ENCODE data around the gene SRRD.

SRRD gene

DNA sequence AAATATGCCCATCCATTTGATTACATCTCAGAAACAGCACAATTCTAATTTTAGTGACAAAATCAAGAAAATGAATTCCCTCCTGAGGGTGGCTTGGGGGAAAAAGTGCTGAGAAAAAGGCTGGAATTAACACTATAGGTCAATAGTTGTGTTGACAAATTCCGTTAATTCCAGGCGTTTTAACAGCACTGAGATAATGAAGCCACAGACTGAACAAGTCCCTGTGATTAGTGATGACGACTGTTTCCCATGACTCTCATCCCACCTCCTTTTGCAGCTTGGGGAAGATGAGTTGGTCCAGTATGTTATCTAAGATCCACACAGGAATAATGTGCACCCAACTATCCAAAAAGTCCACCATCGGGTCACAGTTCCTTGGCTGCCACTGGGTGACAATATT is 12.8 kb downstream of the SRRD start:
- no peaks in the 10 kb centered on the region for H3K4me1 ChIP-seq (ENCODE audit: insufficient read depth, insufficient read length)
- no peaks in the 10 kb centered on the region for H3K27me3 ChIP-seq (ENCODE audit: insufficient read depth, insufficient read length)
- H3K36me3 ChIP-seq (ENCODE audit: insufficient read depth, insufficient read length, low read length) = peaks cover 72% of the 10 kb centered on the region
- DNase-seq (ENCODE audit: low read depth, low spot score) = no peak
- H3K9me3 ChIP-seq (ENCODE audit: insufficient read depth, low read length) = no peaks in the 10 kb centered on the region
- TF ChIP-seq ZNF274 (IDR thresholded peaks at IDR 0.05; ENCODE audit: low read depth, low read length) (no peak), SUZ12 (IDR thresholded peaks at IDR 0.05; ENCODE audit: extremely low read depth, insufficient read depth, insufficient read length) (no peak), YY1 (IDR thresholded peaks at IDR 0.05; ENCODE audit: insufficient read depth, insufficient read length) (no peak)
- no peak overlapping the region for H3K4me3 ChIP-seq (ENCODE audit: insufficient read length, low read depth)
- H3K9ac ChIP-seq (ENCODE audit: insufficient read length, low read depth) = no peak overlapping the region

- H3K9ac ChIP-seq (ENCODE audit: insufficient read length, low read depth) = no peak overlapping the region
Measured at GRCh38 chr22:26499188-26499703, 15.6 kb downstream of the SRRD start.

GRCh38 chr22:26501996-26502395 is 18.3 kb downstream of the SRRD start:
- H3K9me3 ChIP-seq (ENCODE audit: insufficient read depth, low read length) = no peaks in the 10 kb centered on the region
- no peaks in the 10 kb centered on the region for H3K27me3 ChIP-seq (ENCODE audit: insufficient read depth, insufficient read length)
- no peak overlapping the region for H3K9ac ChIP-seq (ENCODE audit: insufficient read length, low read depth)
- no peaks in the 10 kb centered on the region for H3K4me1 ChIP-seq (ENCODE audit: insufficient read depth, insufficient read length)
- TF ChIP-seq ZNF274 (IDR thresholded peaks at IDR 0.05; ENCODE audit: low read depth, low read length) = no peak
- TF ChIP-seq YY1 (IDR thresholded peaks at IDR 0.05; ENCODE audit: insufficient read depth, insufficient read length) = no peak
- TF ChIP-seq SUZ12 (IDR thresholded peaks at IDR 0.05; ENCODE audit: extremely low read depth, insufficient read depth, insufficient read length) = no peak
- no peak for DNase-seq (ENCODE audit: low read depth, low spot score)
- H3K36me3 ChIP-seq (ENCODE audit: insufficient read depth, insufficient read length, low read length) = peaks cover 73% of the 10 kb centered on the region
- no peak overlapping the region for H3K4me3 ChIP-seq (ENCODE audit: insufficient read length, low read depth)

More at GRCh38 chr22:26499188-26499703, 15.6 kb downstream of the SRRD start:
- no peak for TF ChIP-seq ZNF274 (IDR thresholded peaks at IDR 0.05; ENCODE audit: low read depth, low read length)
- TF ChIP-seq YY1 (IDR thresholded peaks at IDR 0.05; ENCODE audit: insufficient read depth, insufficient read length) = no peak
- no peak for TF ChIP-seq SUZ12 (IDR thresholded peaks at IDR 0.05; ENCODE audit: extremely low read depth, insufficient read depth, insufficient read length)
- Histone ChIP-seq H3K4me3 (ENCODE audit: insufficient read length, low read depth) (no peak overlapping the region), H3K27me3 (ENCODE audit: insufficient read depth, insufficient read length) (no peaks in the 10 kb centered on the region), H3K9me3 (ENCODE audit: insufficient read depth, low read length) (no peaks in the 10 kb centered on the region), H3K4me1 (ENCODE audit: insufficient read depth, insufficient read length) (no peaks in the 10 kb centered on the region), H3K36me3 (ENCODE audit: insufficient read depth, insufficient read length, low read length) (peaks cover 75% of the 10 kb centered on the region)
- DNase-seq (ENCODE audit: low read depth, low spot score) = no peak

GRCh38 chr22:26502688-26503561 is 19.2 kb downstream of the SRRD start:
- H3K9me3 ChIP-seq (ENCODE audit: insufficient read depth, low read length) = no peaks in the 10 kb centered on the region
- H3K9ac ChIP-seq (ENCODE audit: insufficient read length, low read depth) = no peak overlapping the region
- H3K4me3 ChIP-seq (ENCODE audit: insufficient read length, low read depth) = no peak overlapping the region
- H3K36me3 ChIP-seq (ENCODE audit: insufficient read depth, insufficient read length, low read length) = peaks cover 79% of the 10 kb centered on the region
- peak; percentile 54 for TF ChIP-seq YY1 (IDR thresholded peaks at IDR 0.05; ENCODE audit: insufficient read depth, insufficient read length)
- TF ChIP-seq SUZ12 (IDR thresholded peaks at IDR 0.05; ENCODE audit: extremely low read depth, insufficient read depth, insufficient read length) = no peak
- H3K27me3 ChIP-seq (ENCODE audit: insufficient read depth, insufficient read length) = no peaks in the 10 kb centered on the region
- H3K4me1 ChIP-seq (ENCODE audit: insufficient read depth, insufficient read length) = no peaks in the 10 kb centered on the region
- no peak for DNase-seq (ENCODE audit: low read depth, low spot score)

DNA sequence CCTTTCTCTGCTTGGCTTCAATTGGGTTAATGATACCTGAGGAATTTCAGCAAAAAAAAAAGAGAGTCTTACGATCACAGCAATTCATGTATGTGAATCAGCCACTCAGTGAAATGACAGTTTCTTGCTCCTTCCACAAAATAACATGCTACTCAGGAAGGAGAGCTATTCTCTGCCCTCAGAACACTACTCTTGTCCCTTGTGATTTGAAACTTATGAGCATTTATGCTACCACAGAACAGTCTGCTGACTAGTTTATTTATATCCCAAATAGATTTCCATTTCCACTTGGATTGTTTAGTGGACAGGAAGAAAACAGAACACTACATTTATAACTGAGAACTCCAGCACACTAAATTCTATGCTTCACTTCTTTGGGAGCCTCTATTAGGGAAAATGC is 20.1 kb downstream of the SRRD start:
- Histone ChIP-seq H3K9me3 (ENCODE audit: insufficient read depth, low read length) (no peaks in the 10 kb centered on the region), H3K9ac (ENCODE audit: insufficient read length, low read depth) (no peak overlapping the region), H3K4me3 (ENCODE audit: insufficient read length, low read depth) (no peak overlapping the region), H3K36me3 (ENCODE audit: insufficient read depth, insufficient read length, low read length) (peaks cover 81% of the 10 kb centered on the region), H3K4me1 (ENCODE audit: insufficient read depth, insufficient read length) (no peaks in the 10 kb centered on the region), H3K27me3 (ENCODE audit: insufficient read depth, insufficient read length) (no peaks in the 10 kb centered on the region)
- no peak for TF ChIP-seq ZNF274 (IDR thresholded peaks at IDR 0.05; ENCODE audit: low read depth, low read length)
- TF ChIP-seq SUZ12 (IDR thresholded peaks at IDR 0.05; ENCODE audit: extremely low read depth, insufficient read depth, insufficient read length) = no peak
- TF ChIP-seq YY1 (IDR thresholded peaks at IDR 0.05; ENCODE audit: insufficient read depth, insufficient read length) = no peak
- DNase-seq (ENCODE audit: low read depth, low spot score) = no peak

DNA sequence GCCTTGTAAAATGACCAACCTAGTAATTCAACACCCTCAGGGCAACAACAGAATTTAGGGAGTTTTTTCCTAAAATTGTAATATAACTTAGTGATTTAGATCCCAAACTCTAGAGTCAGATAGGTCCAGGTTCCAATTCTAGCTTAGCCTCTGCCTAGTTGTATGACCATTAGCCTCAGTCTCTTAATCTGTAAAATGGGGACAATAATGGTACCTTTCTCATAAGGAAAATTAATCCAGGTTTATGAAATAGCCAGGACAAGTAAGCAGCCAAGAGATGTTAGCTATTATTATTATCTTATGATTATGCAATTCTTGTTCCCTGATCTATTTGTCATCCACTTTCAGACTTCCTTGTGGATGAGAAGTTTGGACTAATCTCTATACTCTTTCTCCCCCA is 24.5 kb downstream of the SRRD start:
- no peaks in the 10 kb centered on the region for H3K4me1 ChIP-seq (ENCODE audit: insufficient read depth, insufficient read length)
- DNase-seq (ENCODE audit: low read depth, low spot score) = no peak
- no peak overlapping the region for H3K9ac ChIP-seq (ENCODE audit: insufficient read length, low read depth)
- TF ChIP-seq YY1 (IDR thresholded peaks at IDR 0.05; ENCODE audit: insufficient read depth, insufficient read length) (no peak), SUZ12 (IDR thresholded peaks at IDR 0.05; ENCODE audit: extremely low read depth, insufficient read depth, insufficient read length) (no peak), ZNF274 (IDR thresholded peaks at IDR 0.05; ENCODE audit: low read depth, low read length) (no peak)
- no peaks in the 10 kb centered on the region for H3K9me3 ChIP-seq (ENCODE audit: insufficient read depth, low read length)
- peaks cover 63% of the 10 kb centered on the region for H3K36me3 ChIP-seq (ENCODE audit: insufficient read depth, insufficient read length, low read length)
- no peak overlapping the region for H3K4me3 ChIP-seq (ENCODE audit: insufficient read length, low read depth)
- H3K27me3 ChIP-seq (ENCODE audit: insufficient read depth, insufficient read length) = no peaks in the 10 kb centered on the region

DNA sequence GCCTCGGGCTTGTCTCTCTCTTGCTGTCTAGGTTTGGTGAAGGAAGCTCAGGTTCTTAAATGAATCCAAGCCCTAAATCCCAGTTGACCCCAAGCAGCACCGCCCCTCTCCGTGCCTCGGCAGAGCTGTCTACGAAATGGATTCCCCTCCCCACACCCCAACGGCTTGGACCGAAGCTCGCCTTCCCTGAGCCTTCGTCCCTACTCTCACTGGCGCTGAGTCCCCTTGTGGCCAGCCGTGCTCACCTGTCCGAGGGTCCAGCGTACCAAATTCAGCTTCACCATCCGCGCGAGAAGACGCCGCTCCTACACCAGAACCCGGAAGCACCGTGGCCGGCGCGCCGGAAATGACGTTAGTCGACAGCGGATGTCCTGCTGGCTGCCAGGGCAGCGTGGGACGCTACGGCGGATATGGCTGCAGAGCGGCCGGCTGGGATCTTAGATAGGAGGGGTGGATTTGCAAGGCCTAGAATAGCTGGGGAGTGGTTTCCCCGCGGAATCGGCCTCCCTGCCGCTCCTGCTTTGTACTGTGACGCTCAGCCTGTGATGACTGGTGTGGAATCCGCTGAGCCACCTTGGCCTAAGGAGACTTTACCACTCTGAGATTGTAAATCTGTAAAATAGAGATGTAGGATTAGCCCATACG is 28.6 kb downstream of the SRRD start, which contains the start of gene TFIP11:
Gene TFIP11 (minus strand): TSS at position 325 of the 645 bp plus-strand sequence. CDS start 2,201 bp downstream, outside the sequence.
- DNase-seq (ENCODE audit: low read depth, low spot score) = peak; percentile 88
- no peaks in the 10 kb centered on the region for H3K27me3 ChIP-seq (ENCODE audit: insufficient read depth, insufficient read length)
- peak within 1 kb of the TSS; percentile 91 for H3K9ac ChIP-seq (ENCODE audit: insufficient read length, low read depth)
- H3K9me3 ChIP-seq (ENCODE audit: insufficient read depth, low read length) = no peaks in the 10 kb centered on the region
- H3K4me3 ChIP-seq (ENCODE audit: insufficient read length, low read depth) = peak within 1 kb of the TSS; percentile 93
- TF ChIP-seq SUZ12 (IDR thresholded peaks at IDR 0.05; ENCODE audit: extremely low read depth, insufficient read depth, insufficient read length) = no peak
- no peak for TF ChIP-seq YY1 (IDR thresholded peaks at IDR 0.05; ENCODE audit: insufficient read depth, insufficient read length)
- TF ChIP-seq ZNF274 (IDR thresholded peaks at IDR 0.05; ENCODE audit: low read depth, low read length) = no peak
- peaks cover 2% of the 10 kb centered on the region for H3K4me1 ChIP-seq (ENCODE audit: insufficient read depth, insufficient read length)
- peaks cover 27% of the 10 kb centered on the region for H3K36me3 ChIP-seq (ENCODE audit: insufficient read depth, insufficient read length, low read length)

Data from NT2/D1 (cell line).